DND-41 (cell line): ENCODE measurements around the gene ROPN1B.

Experiments
- CTCF ChIP-seq: IDR thresholded peaks from 2 replicates; pipeline ENCODE4 v1.5.1; 2012; ENCODE audit warnings: borderline replicate concordance, low read length, moderate library complexity, mild to moderate bottlenecking; ENCODE audit not compliant: poor library complexity, severe bottlenecking; ENCODE audit errors: extremely low read depth
- EZH2 ChIP-seq: IDR thresholded peaks from 3 replicates; pipeline ENCODE4 v1.6.1; 2012; ENCODE audit warnings: borderline replicate concordance, low read depth, mild to moderate bottlenecking, moderate library complexity, low read length, inconsistent platforms; ENCODE audit not compliant: severe bottlenecking

GRCh38 chr3:126008219-126008618 lies 39.2 kb downstream of the ROPN1B start:
- TF ChIP-seq CTCF (no peak), EZH2 (no peak)
